ENCODE data around the gene CFAP300. TPM values are rescaled to one million over a fixed set of nuclear protein-coding genes. Genes with fewer than 3 reads are reported as not detected.
A peak's percentile ranks its signal among the peaks of the same experiment; 100 is the strongest.

CFAP300 gene
- total and polyA plus RNA-seq, 7 experiments from 2014 or later: not detected

DNA sequence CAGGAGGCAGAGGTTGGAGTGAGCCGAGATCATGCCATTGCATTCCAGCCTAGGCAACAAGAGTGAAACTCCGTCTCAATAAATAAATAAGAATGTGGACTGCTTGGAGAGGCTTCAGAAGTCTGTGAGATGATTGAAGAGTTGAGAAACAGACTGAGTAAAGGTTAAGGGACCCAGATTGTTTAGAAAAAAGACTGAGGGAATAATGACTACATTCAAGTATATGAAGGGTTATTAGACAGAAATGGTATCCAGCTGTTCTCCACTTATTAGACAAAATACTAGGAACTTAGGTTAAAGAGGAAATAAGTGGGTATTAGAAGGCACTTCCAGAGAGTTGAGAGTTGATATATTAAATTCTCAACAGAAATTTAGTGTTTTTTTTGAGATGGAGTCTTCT is 52.5 kb downstream of the CFAP300 start:
- Mint-ChIP-seq H3K4me3 (no peak overlapping the region), H3K9me3 (peaks cover 0 to 3% (median 0%) of the 10 kb centered on the region in 11 donors), H3K27ac (no peak overlapping the region), H3K36me3 (no peaks in the 10 kb centered on the region), H3K27me3 (peaks cover 0 to 24% (median 10%) of the 10 kb centered on the region in 5 donors), H3K4me1 (no peaks in the 10 kb centered on the region)
- CTCF ChIA-PET: no interaction called here
- DNase-seq (no peak), ATAC-seq (no peak)
- no peaks in the 10 kb centered on the region for H3K27me3 ChIP-seq (ENCODE audit: control insufficient read depth in 2 of 2, insufficient read depth in 2 of 2, low read length in 2 of 2)
- H3K9me3 ChIP-seq (ENCODE audit: control insufficient read depth in 2 of 3, low read length in 3 of 3): no peaks in the 10 kb centered on the region
- no peak overlapping the region for H3K4me3 ChIP-seq (ENCODE audit: low read length)
- POLR2A ChIA-PET: no interaction called here
- H3K4me1 ChIP-seq (ENCODE audit: control insufficient read depth in 2 of 2, insufficient read depth in 2 of 2, low read length in 2 of 2): no peaks in the 10 kb centered on the region
- H3K36me3 ChIP-seq (ENCODE audit: control insufficient read depth in 2 of 3, insufficient read depth in 3 of 3, low read length in 3 of 3): no peaks in the 10 kb centered on the region
- intact Hi-C loops (cut with micrococcal nuclease): no loop called here
- no peak overlapping the region for H3K27ac ChIP-seq (ENCODE audit: low read depth, low read length)

DNA sequence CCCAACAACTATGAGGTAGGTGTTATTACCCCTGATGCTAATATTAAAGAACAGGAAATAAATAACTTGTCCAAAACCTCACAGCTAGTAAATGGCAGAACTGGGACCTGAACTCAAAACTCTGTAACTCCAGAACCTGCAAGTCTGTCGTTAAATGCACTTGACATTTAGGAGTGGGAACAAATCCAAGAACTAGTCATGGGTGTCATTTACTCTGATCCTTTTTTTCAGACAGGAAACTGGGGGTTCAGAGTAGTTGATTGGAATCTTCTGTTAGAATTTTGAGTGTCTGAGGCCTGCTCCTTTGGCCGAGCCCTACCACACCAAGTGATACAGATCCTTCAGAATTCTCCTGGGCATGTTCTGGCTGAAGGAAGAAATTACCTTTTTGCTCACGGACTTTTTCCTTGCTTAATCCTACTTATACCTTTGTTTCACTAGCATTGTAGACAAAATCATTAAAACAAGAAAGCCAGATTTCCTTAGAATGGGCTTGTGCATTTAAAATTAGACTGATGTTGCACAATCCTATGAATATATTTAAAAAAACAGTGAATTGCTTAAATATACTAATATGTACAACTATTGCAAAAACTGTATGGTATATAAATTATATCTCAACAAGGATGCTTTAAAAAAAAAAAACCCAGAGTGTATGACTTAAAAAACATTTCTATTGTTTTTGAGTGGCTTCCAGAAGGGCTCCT is 61.6 kb downstream of the CFAP300 start:
- CTCF ChIA-PET: no interaction called here
- Mint-ChIP-seq H3K27me3 (peaks cover 23 to 57% (median 55%) of the 10 kb centered on the region in 5 donors), H3K36me3 (no peaks in the 10 kb centered on the region)

DNA sequence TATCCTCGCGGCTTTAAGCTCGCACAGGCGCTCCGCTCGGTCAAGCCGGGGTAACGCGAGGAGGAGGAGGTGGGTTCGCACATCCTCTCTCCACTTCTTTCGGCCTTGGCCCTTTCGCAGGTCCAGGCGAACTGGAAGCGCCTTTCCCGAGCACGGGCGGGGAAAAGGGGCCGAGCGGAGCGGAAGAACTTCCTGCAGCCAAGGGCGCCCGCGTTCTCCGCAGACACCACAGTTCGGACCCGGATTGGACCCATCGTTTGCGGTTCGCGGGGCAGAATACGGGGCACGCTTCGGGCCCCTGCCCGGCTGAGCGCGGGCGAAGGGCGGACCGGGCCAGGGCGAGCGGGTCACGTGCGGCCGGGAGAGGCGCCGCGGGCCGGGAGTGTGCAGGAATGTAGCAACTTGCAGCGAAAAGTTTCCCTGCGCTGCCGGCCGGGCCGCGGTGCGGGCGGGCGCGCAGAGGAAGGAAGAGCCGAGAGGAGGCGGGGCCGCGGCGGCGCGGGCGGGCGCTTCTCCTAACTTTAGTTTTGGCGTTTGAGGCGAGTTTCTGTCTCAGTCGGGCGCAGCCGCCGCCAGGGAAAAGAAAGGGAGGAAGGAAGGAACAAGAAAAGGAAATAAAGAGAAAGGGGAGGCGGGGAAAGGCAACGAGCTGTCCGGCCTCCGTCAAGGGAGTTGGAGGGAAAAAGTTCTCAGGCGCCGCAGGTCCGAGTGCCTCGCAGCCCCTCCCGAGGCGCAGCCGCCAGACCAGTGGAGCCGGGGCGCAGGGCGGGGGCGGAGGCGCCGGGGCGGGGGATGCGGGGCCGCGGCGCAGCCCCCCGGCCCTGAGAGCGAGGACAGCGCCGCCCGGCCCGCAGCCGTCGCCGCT is 62.9 kb downstream of the CFAP300 start, which contains the start of gene YAP1:
Gene YAP1, plus strand, starts transcription at position 552 of the 865 bp plus-strand sequence. CDS start 402 bp downstream, outside the sequence.
- H3K27me3 ChIP-seq (ENCODE audit: control insufficient read depth in 2 of 2, insufficient read depth in 2 of 2, low read length in 2 of 2): peaks cover 3% of the 10 kb centered on the region in 2 donors
- Mint-ChIP-seq H3K27me3 (peaks cover 26 to 64% (median 58%) of the 10 kb centered on the region in 5 donors), H3K4me1 (peaks cover 5 to 18% (median 11%) of the 10 kb centered on the region in 7 donors), H3K9me3 (peaks cover 0 to 3% (median 0%) of the 10 kb centered on the region in 11 donors), H3K36me3 (no peaks in the 10 kb centered on the region), H3K4me3 (peak within 1 kb of the TSS; percentile 88 to 98 (median 94)), H3K27ac (peak within 1 kb of the TSS in 3 of 9 donors; percentile 25 to 77 (median 65))
- peak within 1 kb of the TSS; percentile 69 for H3K4me3 ChIP-seq (ENCODE audit: low read length)
- H3K4me1 ChIP-seq (ENCODE audit: control insufficient read depth in 2 of 2, insufficient read depth in 2 of 2, low read length in 2 of 2): peaks cover 0 to 6% of the 10 kb centered on the region in 2 donors
- no peaks in the 10 kb centered on the region for H3K9me3 ChIP-seq (ENCODE audit: control insufficient read depth in 2 of 3, low read length in 3 of 3)
- intact Hi-C loops (cut with micrococcal nuclease): loop anchor here (2.0 to 10.0 kb wide), 3 partner anchors 55 to 362 kb away; partner anchors contain the start of gene CEP126 (in 2 of the 2)
- no peak within 1 kb of the TSS for H3K27ac ChIP-seq (ENCODE audit: low read depth, low read length)
- ChIA-PET POLR2A (no interaction called here), CTCF (no interaction called here)
- no peaks in the 10 kb centered on the region for H3K36me3 ChIP-seq (ENCODE audit: control insufficient read depth in 2 of 3, insufficient read depth in 3 of 3, low read length in 3 of 3)
- ATAC-seq: peak; percentile 85
- peak; percentile 26 to 70 (median 55) for DNase-seq

More for the DNA sequence above, 61.6 kb downstream of the CFAP300 start:
- Mint-ChIP-seq H3K9me3 (peaks cover 0 to 6% (median 0%) of the 10 kb centered on the region in 11 donors), H3K4me3 (peak overlapping the region in 9 of 10 donors; percentile 27 to 98 (median 93)), H3K27ac (no peak overlapping the region), H3K4me1 (peaks cover 5 to 18% (median 11%) of the 10 kb centered on the region in 7 donors)
- ATAC-seq (no peak), DNase-seq (no peak)
- POLR2A ChIA-PET: no interaction called here
- Histone ChIP-seq H3K9me3 (ENCODE audit: control insufficient read depth in 2 of 3, low read length in 3 of 3) (no peaks in the 10 kb centered on the region), H3K27ac (ENCODE audit: low read depth, low read length) (no peak overlapping the region), H3K36me3 (ENCODE audit: control insufficient read depth in 2 of 3, insufficient read depth in 3 of 3, low read length in 3 of 3) (no peaks in the 10 kb centered on the region), H3K4me1 (ENCODE audit: control insufficient read depth in 2 of 2, insufficient read depth in 2 of 2, low read length in 2 of 2) (peaks cover 0 to 6% of the 10 kb centered on the region in 2 donors), H3K27me3 (ENCODE audit: control insufficient read depth in 2 of 2, insufficient read depth in 2 of 2, low read length in 2 of 2) (peaks cover under 1 to 3% of the 10 kb centered on the region in 2 donors), H3K4me3 (ENCODE audit: low read length) (no peak overlapping the region)
- intact Hi-C loops (cut with micrococcal nuclease): no loop called here

DNA sequence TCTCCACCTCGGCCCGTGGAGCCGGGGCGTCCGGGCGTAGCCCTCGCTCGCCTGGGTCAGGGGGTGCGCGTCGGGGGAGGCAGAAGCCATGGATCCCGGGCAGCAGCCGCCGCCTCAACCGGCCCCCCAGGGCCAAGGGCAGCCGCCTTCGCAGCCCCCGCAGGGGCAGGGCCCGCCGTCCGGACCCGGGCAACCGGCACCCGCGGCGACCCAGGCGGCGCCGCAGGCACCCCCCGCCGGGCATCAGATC is 63.4 kb downstream of the CFAP300 start:
- peaks cover 31 to 69% (median 60%) of the 10 kb centered on the region in 5 donors for H3K27me3 Mint-ChIP-seq
- POLR2A ChIA-PET: no interaction called here
- no peak overlapping the region for H3K27ac ChIP-seq (ENCODE audit: low read depth, low read length)
- DNase-seq (peak in 2 of 9 donors; percentile 9 to 32), ATAC-seq (peak; percentile 51)
- no peak overlapping the region for H3K27ac Mint-ChIP-seq
- H3K4me3 Mint-ChIP-seq: peak overlapping the region in 6 of 10 donors; percentile 45 to 98 (median 88)
- H3K4me1 Mint-ChIP-seq: peaks cover 5 to 18% (median 11%) of the 10 kb centered on the region in 7 donors
- CTCF ChIA-PET: no interaction called here
- no peaks in the 10 kb centered on the region for H3K9me3 ChIP-seq (ENCODE audit: control insufficient read depth in 2 of 3, low read length in 3 of 3)
- intact Hi-C loops (cut with micrococcal nuclease): loop anchor here (1.0 to 10.0 kb wide), 4 partner anchors 56 to 362 kb away; partner anchors contain the start of gene CEP126 (in 2 of the 2)
- H3K4me1 ChIP-seq (ENCODE audit: control insufficient read depth in 2 of 2, insufficient read depth in 2 of 2, low read length in 2 of 2): peaks cover 0 to 6% of the 10 kb centered on the region in 2 donors
- no peaks in the 10 kb centered on the region for H3K36me3 Mint-ChIP-seq
- H3K4me3 ChIP-seq (ENCODE audit: low read length): peak overlapping the region; percentile 14
- no peaks in the 10 kb centered on the region for H3K36me3 ChIP-seq (ENCODE audit: control insufficient read depth in 2 of 3, insufficient read depth in 3 of 3, low read length in 3 of 3)
- H3K27me3 ChIP-seq (ENCODE audit: control insufficient read depth in 2 of 2, insufficient read depth in 2 of 2, low read length in 2 of 2): peaks cover 3% of the 10 kb centered on the region in 2 donors
- no peaks in the 10 kb centered on the region for H3K9me3 Mint-ChIP-seq

DNA sequence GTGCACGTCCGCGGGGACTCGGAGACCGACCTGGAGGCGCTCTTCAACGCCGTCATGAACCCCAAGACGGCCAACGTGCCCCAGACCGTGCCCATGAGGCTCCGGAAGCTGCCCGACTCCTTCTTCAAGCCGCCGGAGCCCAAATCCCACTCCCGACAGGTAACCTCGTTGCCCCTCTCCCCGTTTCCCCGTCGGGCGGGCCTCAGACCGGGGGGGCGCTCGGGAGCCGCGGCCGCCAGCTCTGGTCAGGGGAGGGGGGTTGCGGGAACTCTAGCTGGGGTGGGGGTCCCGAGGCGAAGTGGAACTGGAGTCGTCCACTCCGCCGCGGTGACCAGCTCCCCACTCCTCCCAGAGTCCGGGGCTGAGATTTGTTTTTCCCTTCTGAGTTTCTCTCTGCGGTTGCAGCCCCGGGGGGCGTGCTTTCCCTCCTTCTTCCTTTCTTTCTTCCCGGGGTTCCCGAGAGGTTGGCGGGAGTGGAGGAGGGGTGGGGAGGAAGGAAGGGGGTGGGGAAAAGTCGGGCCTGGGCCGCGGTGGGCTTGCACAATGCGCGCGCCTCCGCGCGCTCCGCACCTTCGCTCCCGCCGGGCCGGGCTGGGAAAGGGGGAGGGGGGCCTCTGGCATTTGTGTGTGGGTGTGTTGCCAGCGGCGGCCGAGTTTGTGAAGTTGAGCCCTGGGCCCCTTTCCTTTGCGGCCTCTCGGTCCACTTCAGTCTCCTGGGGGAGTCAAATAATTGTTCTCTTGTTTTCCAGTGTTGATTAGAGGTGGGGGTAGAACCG is 64.0 kb downstream of the CFAP300 start:
- intact Hi-C loops (cut with micrococcal nuclease): loop anchor here (1.0 to 10.0 kb wide), 4 partner anchors 56 to 361 kb away; partner anchors contain the start of gene CEP126 (in 2 of the 2)
- Mint-ChIP-seq H3K27me3 (peaks cover 34 to 73% (median 60%) of the 10 kb centered on the region in 5 donors), H3K9me3 (no peaks in the 10 kb centered on the region), H3K4me1 (peaks cover 5 to 18% (median 11%) of the 10 kb centered on the region in 7 donors), H3K27ac (no peak overlapping the region), H3K36me3 (no peaks in the 10 kb centered on the region), H3K4me3 (peak overlapping the region; percentile 76 to 98 (median 85))
- Histone ChIP-seq H3K27ac (ENCODE audit: low read depth, low read length) (no peak overlapping the region), H3K9me3 (ENCODE audit: control insufficient read depth in 2 of 3, low read length in 3 of 3) (no peaks in the 10 kb centered on the region), H3K27me3 (ENCODE audit: control insufficient read depth in 2 of 2, insufficient read depth in 2 of 2, low read length in 2 of 2) (peaks cover 3% of the 10 kb centered on the region in 2 donors), H3K36me3 (ENCODE audit: control insufficient read depth in 2 of 3, insufficient read depth in 3 of 3, low read length in 3 of 3) (no peaks in the 10 kb centered on the region), H3K4me3 (ENCODE audit: low read length) (peak overlapping the region; percentile 46), H3K4me1 (ENCODE audit: control insufficient read depth in 2 of 2, insufficient read depth in 2 of 2, low read length in 2 of 2) (peaks cover 0 to 6% of the 10 kb centered on the region in 2 donors)
- ChIA-PET CTCF (interaction anchor here (0.6 kb wide), 1 partner anchor 9 kb away, joined by 5 read pairs; no protein-coding TSS in a partner anchor), POLR2A (no interaction called here)
- DNase-seq (peak in 4 of 9 donors; percentile 2 to 18 (median 8)), ATAC-seq (peak; percentile 3)

Measured in naive thymus-derived CD4-positive, alpha-beta T cell (primary cell).